OCI-LY3 (cell line): ENCODE data around the gene GAB2.

Experiments
- EZH2phosphoT487 ChIP-seq: fragments of 200-600 bp; shearing (Covaris generic); IDR thresholded peaks from 2 replicates; pipeline ENCODE4 v1.6.1; 2018; ENCODE audit warnings: antibody characterized with exemption, mixed run types, low read depth
- TF ChIP-seq, protein P1 (sequence below): fragments of 200-600, 300-600 bp; sonication (generic); IDR thresholded peaks from 2 replicates; pipeline ENCODE4 v1.5.1; 2014; ENCODE audit warnings: antibody characterized with exemption, low read length, low read depth

DNA sequence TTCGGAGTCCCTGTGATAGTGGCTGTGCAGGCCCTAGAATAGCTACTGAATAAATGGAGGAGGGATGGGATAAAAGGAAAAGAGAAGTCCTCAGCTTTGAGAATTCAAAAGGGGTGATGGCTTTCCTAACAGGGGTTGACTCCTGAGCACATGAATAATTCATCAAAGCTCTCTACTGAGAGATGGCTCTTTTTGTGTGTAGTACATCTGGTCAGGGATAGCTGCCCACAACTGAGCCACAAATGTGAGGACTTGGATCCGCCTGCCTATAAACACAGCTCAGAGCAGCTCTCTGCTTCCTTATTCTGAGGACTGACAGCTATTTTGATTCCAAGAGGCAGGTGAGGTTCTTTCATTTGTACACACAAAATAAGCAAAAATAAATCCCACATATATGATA, 146.6 kb downstream of the GAB2 start:
- TF ChIP-seq, protein P1, sequence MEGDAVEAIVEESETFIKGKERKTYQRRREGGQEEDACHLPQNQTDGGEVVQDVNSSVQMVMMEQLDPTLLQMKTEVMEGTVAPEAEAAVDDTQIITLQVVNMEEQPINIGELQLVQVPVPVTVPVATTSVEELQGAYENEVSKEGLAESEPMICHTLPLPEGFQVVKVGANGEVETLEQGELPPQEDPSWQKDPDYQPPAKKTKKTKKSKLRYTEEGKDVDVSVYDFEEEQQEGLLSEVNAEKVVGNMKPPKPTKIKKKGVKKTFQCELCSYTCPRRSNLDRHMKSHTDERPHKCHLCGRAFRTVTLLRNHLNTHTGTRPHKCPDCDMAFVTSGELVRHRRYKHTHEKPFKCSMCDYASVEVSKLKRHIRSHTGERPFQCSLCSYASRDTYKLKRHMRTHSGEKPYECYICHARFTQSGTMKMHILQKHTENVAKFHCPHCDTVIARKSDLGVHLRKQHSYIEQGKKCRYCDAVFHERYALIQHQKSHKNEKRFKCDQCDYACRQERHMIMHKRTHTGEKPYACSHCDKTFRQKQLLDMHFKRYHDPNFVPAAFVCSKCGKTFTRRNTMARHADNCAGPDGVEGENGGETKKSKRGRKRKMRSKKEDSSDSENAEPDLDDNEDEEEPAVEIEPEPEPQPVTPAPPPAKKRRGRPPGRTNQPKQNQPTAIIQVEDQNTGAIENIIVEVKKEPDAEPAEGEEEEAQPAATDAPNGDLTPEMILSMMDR = no peak
- TF ChIP-seq EZH2phosphoT487 = no peak
